ENCODE measurements around the gene IGSF3.
A peak's percentile ranks its signal among the peaks of the same experiment; 100 is the strongest.

Gene IGSF3

GRCh38 chr1:116667575-116668105 lies at the start of gene IGSF3:
IGSF3 (minus strand) TSS chr1:116667733; CDS start chr1:116666326, 1,407 bp downstream.
- DNase-seq: peak in 19 of 58 donors; percentile 5 to 39 (median 24)

DNA sequence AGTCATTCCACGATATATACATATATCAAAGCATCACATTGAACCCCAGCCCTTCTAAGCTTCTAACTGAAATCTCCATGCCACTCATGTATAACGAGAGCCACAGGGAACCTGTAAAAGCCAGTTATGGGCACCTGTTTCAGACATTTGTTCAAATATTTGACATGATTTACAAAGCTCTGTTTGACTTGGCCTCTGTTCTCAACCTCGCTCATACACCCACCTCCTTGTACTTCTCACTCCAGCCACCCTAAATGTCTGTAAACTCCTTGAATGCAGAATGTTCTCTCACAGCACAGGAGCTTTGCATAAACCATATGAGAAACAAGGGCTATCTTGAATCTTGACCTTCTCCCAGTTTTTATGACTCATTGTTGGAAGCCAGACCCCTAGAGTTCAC lies 49.8 kb upstream of the IGSF3 start:
- DNase-seq: no peak

DNA sequence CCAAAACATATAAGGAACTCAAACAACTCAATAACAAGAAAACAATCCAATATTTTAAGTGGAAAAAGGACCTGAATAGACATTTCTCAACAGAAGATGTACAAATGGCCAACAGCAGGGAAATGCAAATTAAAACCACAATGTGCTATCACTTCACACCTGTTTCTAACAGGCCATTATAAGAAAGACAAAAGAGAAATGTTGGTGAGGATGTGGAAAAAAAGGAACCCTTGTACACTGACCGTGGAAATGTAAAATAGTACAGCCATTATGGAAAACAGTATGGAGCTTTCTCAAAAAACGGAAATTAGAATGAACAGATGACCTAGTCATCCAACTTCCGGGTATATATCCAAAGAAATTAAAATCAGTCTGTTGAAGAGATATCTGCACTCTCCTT lies 48.9 kb upstream of the IGSF3 start:
- DNase-seq: no peak

- no peak for DNase-seq
Observed at GRCh38 chr1:116713474-116713873, 45.9 kb upstream of the IGSF3 start.

GRCh38 chr1:116712510-116712909 lies 45.0 kb upstream of the IGSF3 start:
- DNase-seq: no peak

- peak in 1 of 58 donors; percentile 9 for DNase-seq
Observed at GRCh38 chr1:116711263-116711840, 43.8 kb upstream of the IGSF3 start.

DNA sequence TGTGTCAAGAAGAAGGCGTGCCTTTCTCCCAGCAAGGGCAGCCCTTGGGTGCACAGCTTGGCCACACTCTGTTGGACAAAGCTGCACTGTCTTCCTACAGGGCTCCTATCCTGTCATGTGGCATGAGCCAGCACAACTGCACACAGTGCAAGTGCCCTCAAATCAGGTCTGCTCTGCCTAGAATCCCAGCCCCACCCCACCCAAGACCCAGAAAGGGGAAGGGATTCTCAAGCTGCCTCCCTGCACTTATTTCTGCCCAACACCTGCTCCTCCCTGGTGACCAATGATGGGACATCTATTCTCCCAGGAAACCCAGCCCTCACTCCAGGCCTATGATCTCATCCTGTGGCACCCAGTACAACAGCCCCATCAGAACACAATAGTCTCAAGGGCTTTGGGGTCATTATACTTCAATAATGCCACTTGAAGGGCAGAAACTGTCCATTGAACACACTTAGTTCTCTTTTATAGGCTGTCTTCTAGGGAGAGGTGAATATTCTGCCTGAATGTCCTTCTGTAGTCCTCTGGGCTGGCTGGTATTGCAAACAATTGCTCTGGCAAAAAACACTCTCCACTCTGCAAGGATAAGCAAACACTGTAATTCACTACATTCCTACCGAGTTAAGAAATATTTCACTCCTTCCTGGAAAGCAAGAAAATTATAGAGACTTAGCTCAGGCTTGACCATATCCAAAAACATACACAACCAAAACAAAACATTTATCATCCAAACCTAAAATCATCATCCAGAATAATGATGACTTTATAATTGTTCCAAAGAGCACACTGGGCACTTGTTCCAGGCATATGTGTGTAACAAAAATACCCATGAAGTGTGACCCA lies 43.1 kb upstream of the IGSF3 start:
- DNase-seq: peak in 13 of 58 donors; percentile 2 to 40 (median 22)

DNA sequence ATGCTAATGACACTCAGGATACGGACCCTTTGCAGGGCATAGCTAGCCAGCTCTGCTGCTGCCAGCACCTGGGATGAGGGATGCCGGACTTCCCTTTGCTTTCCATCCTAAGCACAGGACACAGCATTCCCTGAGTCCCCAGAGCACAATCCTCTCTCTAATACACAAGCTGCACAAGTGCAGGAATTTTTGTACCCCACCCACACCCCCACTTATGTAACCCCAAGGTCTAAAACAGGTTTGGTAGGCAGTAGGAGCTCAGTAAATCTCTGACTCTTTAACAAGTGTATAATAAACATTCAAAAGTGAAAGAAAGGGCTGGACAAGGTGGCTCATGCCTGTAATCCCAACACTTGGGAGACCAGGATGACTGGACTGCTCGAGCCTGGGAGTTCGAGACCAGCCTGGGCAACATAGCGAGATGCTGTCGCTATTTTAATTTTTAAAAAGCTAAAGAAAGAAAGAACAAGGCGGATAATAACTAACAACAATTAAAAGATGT lies 42.2 kb upstream of the IGSF3 start:
- no peak for DNase-seq

DNA sequence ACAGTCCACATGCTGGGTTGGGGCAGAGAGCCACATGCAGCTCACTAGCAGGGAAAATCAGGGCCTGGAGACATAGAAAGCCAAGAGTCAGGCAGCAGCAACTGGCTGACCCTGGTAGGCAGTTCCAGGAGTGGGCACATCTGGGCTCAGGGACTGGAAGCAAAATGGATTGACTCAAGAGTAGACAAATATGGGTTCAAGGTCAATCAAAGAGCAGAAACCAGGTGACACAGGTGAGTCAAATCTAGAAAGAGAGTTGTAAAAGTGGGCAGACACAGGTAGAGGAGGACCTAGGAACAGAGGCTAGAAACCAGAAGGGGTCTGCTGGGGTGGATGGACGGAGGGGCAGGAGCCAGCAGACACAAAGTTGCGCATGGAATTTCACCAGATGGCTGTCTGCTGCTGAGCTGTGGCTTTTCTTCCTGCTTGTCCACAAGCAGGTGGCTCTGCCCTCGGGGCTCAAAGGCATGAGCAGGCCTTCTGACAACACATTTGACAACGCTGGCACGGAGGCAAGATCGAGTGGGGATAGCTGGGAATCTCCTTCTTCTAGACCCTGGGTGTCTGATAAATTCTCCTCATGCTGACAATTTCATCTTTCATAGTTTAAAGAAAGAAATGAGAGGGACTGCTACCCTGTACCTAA lies 40.8 kb upstream of the IGSF3 start:
- no peak for DNase-seq

DNA sequence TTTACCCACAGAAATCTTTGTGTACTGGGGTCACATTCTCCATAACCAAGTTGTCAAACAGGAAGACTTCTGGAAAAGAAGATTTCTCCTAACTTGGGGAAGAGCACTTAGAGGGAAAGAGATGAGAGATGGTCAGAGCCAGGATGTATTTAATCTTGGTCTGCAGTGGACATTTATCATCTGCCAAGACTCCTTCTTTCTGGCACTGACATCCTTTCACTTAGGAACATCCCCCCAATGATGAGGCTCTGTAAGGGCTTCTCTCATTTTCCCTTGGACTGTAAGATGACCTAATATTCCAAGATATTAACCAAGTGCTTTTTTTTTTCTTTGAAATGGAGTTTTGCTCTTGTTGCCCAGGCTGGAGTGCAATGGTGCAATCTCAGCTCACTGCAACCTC lies 39.3 kb upstream of the IGSF3 start:
- no peak for DNase-seq

DNA sequence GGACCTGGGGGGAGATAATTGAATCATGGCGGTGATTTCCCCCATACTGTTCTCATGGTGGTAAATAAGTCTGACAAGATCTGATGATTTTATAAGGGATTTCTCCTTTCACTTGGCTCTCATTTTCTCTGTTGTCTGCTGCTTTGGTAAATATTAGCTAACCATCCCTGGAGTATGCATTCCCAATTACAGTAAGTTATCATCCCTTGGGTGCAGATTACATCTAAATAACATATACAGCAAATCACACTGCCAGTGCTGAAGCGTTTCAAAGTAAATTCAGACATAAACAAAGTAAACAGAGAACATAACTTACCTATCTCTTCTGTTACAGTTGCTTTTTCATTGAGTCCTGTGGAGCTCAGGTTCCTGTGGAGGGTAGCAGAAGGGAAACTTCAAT lies 38.6 kb upstream of the IGSF3 start:
- DNase-seq: no peak

GRCh38 chr1:116704278-116704677 lies 36.7 kb upstream of the IGSF3 start:
- DNase-seq: no peak

- no peak for DNase-seq
Observed at GRCh38 chr1:116699605-116700004, 32.1 kb upstream of the IGSF3 start.

DNA sequence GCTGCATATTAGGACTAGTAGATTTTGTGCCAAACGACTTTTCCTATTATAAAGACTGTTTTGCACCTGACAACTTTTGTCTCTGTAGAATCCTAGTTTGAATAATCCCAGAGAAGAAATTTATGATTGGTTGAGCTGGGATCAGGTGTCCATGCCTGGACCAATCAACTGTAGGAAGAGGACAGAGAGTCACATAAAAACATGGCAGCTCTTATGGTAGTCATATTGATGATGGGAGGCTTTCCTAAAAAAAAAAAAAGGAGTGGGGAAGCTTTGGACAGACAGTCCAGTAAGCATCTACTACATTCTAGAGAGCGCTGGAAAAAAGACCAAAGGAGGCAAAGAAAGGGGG lies 30.7 kb upstream of the IGSF3 start:
- no peak for DNase-seq

- no peak for DNase-seq
Observed at GRCh38 chr1:116697548-116698243, 30.2 kb upstream of the IGSF3 start.

GRCh38 chr1:116694524-116694923 lies 27.0 kb upstream of the IGSF3 start:
- DNase-seq: no peak

DNA sequence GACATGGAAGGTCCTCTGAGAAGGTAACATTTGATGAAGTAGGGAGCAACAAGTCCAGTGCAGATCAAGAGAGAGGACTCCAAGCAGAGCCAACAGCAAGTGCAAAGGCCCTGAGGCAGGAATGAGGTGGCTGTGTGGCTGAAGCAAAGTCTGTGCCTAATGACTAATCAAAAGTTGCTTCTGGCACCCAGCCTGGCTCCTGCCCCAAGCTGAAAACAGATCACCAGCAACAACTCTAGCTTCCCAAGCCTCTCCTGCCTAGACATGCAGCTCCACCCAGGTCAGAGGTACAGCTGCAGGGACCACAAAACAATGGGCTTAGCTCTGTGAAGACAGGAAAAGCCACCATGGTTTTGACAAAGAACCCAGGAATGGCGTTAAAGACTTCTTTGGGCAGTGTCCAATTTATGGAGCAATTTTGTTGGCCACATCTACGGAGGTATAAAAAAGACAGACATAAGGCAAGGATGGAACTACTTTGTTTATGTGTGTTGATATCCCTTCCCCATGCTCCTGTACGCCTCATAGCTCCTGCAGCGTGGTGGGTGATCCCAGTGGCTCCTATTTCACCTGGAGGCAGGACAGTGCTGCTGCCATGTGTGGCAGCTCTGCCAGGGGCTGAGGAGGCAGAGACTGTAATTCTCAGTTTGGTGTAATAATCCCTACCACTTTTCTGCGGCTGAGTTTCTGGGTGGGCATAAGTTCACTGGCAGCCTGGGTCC lies 26.4 kb upstream of the IGSF3 start:
- DNase-seq: no peak

GRCh38 chr1:116692879-116693278 lies 25.3 kb upstream of the IGSF3 start:
- no peak for DNase-seq

DNA sequence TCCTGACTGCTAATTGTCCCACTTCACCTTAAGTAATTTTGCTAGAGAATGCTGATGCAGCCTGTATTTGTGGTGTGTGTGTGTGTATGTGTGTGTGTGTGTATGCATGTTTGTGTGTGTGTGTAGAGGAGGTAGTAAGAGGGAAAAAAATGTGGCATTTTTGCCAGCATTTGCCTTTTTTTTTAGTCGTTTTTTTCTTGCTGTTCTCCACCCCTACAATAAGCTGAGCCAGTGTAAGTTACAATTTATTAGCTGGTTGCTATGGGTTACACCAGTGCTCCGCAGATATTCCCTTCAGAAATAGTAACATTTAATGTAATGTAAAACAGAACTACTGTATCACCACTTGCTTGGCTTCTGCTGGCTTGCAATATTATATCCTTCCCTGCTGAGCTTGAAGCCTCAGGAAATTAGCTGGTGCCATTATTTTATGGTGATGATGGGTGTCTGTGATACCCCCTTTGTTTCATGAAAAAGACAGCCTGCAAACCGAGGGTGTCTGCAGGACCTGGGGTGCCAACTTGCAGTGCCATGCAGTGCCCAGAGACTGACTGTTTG lies 23.4 kb upstream of the IGSF3 start:
- peak in 1 of 58 donors; percentile 6 for DNase-seq

DNA sequence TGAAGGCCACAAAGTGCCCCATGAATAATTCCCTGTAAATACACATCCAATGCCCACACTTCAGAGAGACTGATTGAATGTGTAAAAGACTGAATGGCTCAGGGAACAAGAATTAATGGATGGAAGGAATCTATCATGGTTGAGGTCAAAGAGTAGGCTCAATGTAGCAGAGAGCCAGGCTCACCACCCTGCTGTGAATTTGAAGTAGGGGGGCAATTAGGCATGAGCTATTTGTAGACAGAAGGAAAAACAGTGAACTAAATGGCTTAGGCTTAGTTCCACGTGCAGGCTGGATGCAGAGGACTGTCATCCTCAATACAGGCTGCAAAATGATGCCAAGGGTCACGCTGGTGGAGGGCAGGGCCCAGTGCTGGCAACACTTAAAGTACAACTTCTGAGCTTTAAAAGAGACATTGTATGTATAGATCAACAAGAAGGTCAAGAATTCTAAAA lies 22.9 kb upstream of the IGSF3 start:
- DNase-seq: no peak

All from anterior cingulate cortex (tissue), 58 donors.